ENCODE data around the gene NUAK1.

NUAK1 gene

DNA sequence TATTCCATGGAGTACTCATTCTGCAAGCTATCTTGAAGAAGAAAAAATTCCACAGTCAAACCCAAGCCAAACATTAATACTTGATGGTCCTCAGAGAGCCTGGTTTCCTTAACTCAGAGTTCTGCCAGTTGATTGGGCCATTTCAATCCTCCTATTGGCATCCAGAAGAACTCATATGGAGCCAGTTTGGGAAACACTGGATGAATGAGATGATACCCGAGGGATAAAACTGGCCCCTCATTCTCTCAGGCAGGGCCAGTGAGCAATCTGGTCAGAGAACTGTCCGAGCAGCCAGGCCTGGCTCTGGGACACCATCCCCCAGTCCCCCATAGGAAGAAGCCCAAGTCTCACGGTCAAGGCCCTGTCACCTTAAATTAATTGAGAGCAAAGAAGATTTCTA lies 48.8 kb downstream of the NUAK1 start:
- no peak overlapping the region for H3K4me3 ChIP-seq (ENCODE audit: low read depth, low read length)
- no peak for TF ChIP-seq CTCF (IDR thresholded peaks at IDR 0.05; ENCODE audit: borderline replicate concordance, insufficient read depth, low read depth, low read length)

DNA sequence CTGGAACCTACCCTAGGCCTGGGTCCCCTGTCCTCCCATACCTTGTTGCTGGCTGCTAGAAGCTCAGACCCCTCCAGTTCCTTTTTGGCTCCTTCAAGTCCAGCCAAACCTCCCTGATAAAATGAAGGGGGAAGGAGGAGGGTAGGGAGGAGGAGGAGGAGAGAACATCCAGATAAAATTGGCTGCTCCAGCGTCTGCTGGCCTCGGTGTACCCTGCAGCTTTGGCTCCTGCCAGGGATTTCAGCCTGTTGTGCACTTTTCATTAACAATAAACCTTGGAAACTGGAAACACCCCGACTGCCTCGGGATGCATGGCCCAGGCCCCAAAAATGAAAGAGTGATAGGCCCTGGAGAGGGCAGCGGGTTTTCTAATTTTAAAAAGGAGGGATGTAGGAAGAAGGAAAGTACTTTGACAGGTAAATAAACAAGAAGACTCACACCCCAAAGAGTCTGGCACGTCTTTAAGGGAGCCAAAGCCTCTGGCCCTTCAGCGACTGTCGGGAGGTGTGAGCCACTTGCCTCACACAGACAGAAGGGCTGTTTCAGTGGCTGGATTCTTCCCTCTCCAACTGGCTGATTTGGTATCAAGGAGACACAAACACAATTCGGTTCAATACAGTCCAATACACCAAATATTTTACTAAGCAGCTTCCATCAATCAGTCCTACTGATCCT lies 49.8 kb downstream of the NUAK1 start:
- no peak for TF ChIP-seq CTCF (IDR thresholded peaks at IDR 0.05; ENCODE audit: borderline replicate concordance, insufficient read depth, low read depth, low read length)
- H3K4me3 ChIP-seq (ENCODE audit: low read depth, low read length) = no peak overlapping the region

GRCh38 chr12:106088246-106088808 lies 50.4 kb downstream of the NUAK1 start:
- no peak overlapping the region for H3K4me3 ChIP-seq (ENCODE audit: low read depth, low read length)
- TF ChIP-seq CTCF (IDR thresholded peaks at IDR 0.05; ENCODE audit: borderline replicate concordance, insufficient read depth, low read depth, low read length) = no peak

DNA sequence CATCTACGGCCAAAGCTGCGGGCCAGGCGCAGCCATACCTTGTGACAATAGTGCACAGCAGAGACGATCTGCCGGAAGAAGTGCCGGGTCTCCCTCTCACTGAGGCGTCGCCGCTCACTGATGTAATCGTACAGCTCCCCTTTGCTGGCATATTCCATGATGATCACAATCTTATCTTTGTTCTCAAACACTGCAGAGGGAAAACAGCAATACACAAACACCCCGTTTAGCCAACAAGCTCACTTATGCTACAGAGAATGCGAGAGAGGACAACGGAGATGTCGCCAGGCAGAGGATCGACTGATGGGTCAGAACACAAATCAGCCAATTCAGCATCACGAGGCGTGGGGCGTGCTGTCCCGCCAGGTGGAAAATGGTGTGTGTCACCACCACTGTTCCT lies 52.1 kb downstream of the NUAK1 start:
- TF ChIP-seq CTCF (IDR thresholded peaks at IDR 0.05; ENCODE audit: borderline replicate concordance, insufficient read depth, low read depth, low read length) = no peak
- H3K4me3 ChIP-seq (ENCODE audit: low read depth, low read length) = no peak overlapping the region

- H3K4me3 ChIP-seq (ENCODE audit: low read depth, low read length) = no peak overlapping the region
- no peak for TF ChIP-seq CTCF (IDR thresholded peaks at IDR 0.05; ENCODE audit: borderline replicate concordance, insufficient read depth, low read depth, low read length)
These were observed 53.5 kb downstream of the NUAK1 start for GRCh38 chr12:106085213-106085612.

DNA sequence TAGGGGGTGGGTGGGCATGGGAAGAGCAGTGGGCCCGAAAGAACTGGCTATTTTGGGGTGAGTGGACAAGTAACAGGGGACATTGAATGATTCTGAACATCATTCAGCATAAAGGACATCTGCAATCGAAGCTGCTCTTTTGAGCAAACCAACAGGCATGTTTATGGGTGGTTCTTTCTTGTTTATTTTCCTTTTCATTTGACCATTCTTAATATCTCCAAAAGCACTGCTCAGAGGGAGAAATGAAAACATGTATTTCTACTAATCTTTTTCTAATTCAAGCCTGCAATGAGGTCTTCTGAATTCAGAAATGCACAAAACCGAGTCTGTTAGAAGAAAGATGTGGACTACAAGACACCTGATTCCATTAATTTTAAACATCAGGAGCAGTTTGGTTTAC lies 54.0 kb downstream of the NUAK1 start:
- H3K4me3 ChIP-seq (ENCODE audit: low read depth, low read length) = no peak overlapping the region
- no peak for TF ChIP-seq CTCF (IDR thresholded peaks at IDR 0.05; ENCODE audit: borderline replicate concordance, insufficient read depth, low read depth, low read length)

- no peak for TF ChIP-seq CTCF (IDR thresholded peaks at IDR 0.05; ENCODE audit: borderline replicate concordance, insufficient read depth, low read depth, low read length)
- no peak overlapping the region for H3K4me3 ChIP-seq (ENCODE audit: low read depth, low read length)
These were observed 54.6 kb downstream of the NUAK1 start for GRCh38 chr12:106084014-106084671.
